GM03348 (cell line): ENCODE data around the gene C9orf50.
A peak's percentile ranks its signal among the peaks of the same experiment; 100 is the strongest.
"Not testable (repeated sequence)": the region's sequence is repeated elsewhere in the genome, so short reads cannot be mapped to it uniquely, and the experiment has no call there.

Experiments
- DNase-seq: peaks from one replicate; pipeline ENCODE4 v3.0.0; 2012; ENCODE audit warnings: low spot score

Gene C9orf50

DNA sequence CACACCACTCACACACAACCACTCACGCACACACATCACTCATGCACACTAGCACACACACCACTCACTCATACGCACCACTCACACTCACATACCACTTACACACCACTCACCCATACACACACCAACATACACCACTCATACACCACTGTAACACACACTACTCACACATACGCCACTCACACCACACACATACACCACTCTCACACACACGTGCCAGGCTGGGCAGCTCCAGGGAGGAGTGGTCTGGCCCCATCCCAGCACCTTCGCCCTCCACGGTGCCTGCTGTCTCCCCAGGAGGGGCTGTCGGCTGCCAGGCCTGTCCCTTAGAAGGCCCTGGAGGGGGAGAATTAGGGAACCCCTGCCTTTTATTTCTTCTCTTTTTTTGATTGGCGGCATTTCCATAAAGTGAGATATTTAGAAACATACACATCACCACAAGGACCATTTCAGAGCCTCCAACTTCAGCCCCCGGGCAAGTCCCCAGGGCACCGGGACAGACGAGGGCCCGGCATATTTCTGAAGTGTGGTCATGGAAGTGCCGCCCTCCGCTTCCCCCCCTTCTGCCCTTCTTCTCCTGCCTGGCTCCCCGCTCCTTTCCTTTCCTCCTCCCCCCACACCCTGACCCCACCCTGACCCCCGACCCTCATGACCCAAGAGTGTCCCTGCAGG lies 27.3 kb upstream of the C9orf50 start:
- no peak for DNase-seq

DNA sequence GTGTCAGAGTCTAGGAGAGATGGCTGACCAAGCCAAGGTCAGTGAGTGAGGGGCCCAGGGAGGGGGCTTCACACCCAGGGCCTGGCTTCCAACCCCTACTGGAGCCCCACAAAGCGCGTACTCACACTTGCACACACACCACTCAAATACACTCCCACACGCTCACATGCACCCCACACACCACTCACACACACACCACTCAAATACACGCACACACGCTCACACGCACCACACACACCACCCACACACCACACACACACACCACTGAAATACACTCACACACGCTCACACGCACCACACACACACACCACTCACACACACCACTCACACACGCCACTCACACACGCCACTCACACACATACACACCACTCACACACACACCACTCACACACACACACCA lies 26.7 kb upstream of the C9orf50 start:
- DNase-seq = no peak

DNA sequence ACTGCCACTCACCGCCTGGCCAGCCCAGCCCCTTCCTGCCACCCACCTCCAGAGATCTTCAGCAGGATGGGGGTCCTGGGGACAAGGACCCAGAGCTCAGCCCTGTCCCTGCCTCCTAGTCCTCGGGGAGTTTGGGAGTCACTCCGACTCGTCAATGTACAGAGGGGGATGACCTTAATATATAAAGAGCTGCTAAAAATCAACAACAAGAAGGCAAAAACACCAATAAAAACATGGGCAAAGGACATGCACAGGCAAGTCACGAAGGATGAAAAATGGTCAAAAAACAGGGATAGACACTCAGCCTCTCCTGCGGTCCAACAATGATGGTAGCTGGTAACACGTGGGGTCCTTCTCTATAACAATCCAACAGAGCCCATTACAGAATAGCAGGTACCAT lies 25.8 kb upstream of the C9orf50 start:
- DNase-seq = no peak

DNA sequence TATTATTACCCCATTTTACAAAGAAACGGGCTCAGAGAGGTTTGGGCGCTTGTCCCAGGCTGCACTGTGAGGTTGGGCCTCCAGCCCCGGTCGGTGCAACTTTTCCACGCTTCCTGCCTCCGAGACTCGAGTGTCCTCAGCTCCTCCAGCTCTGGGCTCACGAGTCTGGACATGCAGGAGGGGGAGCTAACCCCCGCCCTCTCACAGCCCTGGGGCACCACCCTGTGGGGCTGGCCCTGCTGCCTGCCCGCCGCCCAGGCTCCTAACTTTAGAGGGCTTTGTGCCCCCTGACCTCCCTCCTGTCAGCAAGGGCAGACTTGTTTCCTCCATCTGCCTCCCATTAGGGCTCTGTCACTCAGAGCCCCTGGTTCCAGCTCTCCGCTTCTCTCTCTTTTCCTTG lies 25.4 kb upstream of the C9orf50 start:
- DNase-seq = no peak

DNA sequence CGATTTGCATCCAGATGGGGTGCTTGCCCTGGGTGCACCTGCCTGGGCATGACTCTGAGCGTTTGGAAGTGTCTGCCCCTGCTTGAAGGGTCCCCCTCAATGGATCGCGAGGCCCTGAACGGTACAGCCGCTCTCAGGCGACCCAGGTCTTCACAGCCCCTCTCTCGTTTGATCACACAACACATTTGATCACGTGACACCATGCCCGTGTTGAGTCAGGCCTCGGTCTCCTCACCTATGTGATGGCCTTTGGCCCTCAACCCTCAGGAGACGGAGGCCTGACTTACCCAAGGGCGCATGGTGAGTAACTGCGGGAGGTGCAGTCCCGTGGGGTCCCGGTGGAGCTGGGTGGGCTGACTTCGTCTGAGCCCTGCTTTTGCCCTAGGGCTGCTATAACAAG lies 24.0 kb upstream of the C9orf50 start:
- DNase-seq = no peak

DNA sequence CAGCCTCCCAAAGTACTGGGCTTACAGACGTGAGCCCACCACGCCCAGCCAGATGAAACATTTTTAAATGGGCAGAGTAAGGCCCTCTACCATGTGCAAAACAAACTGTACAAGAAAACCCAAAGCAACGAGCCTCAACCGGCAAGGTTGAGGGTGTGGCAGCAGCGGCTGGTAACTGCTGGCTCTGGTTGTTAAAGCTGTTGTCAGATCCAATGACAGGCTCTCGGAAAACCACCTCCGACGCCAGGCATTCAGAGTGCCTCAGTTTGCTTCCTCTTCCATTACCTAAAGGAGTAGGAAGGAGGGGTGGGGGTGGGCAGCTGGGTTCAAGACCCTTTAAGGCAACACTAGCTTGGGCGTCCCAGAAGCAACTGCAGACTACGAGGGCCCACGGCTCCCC lies 23.5 kb upstream of the C9orf50 start:
- no peak for DNase-seq

DNA sequence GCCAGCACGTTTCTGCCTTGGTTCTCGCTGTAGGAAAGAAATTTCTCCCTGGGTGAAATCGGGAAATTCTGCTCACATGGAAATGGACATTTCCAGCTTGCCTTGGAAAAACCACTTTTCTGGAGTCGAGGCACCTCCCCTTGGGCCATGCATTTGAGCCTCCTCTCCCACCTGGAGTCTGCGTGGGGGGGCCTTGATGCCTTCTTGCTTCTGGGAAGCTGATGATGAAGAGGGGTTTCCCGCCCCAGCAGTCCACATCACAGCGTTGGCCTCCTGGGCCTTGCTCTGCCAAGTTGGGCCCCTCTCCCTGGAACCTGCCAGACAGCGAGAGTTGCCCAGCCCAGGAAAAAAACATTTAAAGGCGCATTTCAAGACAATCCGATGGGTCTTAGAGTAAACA lies 22.8 kb upstream of the C9orf50 start:
- no peak for DNase-seq

DNA sequence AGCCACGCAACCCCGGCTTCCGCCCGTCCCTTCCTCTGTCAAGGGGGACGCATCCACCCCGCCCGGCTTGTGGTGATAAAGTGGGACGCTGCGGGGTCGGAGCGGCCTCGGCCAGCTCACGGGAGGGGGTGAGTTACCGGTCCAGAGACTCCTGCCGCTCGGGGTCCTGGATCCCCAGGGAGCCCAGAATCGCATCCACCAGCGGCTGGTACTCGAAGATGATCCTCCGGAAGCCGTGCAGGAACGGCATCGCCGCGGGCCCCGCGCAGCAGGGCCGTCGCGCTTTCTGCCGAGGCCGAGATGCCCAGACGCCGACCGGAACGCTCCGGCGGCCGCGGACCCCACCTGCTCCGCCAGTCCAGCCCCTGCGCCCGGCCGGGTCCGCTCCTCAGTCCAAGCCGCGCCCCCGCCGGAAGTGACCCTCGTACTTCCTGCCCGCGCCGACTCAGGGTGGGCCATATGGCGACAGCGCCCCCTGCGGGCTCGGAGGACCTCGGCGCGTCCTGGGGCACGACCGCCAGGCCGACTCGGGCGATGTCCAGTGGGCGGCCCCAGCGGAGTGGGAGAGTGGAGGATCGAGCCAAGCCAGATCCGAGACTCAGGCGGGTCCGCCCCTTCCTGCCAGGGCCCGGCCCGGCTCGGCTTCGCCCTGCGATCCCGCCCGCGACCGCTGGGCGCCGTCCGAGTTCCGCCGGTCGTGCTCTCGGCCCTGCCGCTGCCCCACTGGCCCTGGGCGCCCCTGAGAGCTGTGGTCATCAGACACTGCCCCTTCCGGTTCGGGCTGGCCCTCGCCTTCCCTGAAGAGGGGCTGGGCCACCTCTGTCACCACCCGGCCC lies 21.1 kb upstream of the C9orf50 start, which contains the start of gene ASB6:
ASB6 (minus strand) TSS at position 402 of the 836 bp plus-strand sequence; CDS start at position 250, 152 bp downstream.
- peak; percentile 99 for DNase-seq

DNA sequence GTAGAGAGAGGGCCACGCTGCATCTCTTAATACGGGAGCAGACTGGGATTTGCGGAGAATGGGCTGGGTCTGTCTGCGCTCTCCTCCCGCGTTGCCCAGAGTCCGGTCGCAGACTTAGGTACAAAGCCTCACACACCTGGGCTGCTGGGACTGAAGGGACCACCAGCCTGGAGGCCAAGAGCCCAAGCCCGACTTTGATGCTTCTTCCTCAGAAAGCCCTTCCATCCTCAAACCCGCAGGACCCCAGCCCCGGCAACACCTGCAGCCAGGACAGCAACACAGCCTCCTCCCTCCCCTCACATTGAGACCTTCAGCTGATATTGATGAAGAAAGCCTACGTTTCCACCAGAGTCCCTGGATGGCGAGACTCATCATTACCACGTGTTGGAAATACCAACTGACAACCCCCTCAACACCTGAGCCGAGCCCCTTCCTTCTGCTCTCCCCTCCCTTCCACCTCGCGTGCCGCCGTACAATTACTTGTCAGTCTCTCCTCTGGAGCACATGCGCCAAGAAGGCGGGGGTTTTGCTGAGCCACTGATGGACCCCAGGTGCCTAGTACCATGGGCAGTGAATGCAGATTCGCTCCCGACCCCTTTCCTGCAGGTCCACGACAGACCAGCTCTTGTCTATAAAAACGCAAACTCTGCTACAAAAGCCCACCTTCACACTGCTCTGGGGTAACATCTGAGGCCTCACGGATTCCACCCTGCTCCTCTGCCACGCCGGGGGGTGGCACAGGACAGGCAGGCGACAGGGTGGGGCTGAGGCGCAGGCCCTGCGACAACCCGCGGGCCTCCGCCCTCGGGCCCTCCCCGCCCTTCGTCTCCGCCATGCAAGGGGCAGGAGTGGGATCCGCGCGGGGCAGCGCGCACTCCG lies 20.2 kb upstream of the C9orf50 start:
- no peak for DNase-seq

DNA sequence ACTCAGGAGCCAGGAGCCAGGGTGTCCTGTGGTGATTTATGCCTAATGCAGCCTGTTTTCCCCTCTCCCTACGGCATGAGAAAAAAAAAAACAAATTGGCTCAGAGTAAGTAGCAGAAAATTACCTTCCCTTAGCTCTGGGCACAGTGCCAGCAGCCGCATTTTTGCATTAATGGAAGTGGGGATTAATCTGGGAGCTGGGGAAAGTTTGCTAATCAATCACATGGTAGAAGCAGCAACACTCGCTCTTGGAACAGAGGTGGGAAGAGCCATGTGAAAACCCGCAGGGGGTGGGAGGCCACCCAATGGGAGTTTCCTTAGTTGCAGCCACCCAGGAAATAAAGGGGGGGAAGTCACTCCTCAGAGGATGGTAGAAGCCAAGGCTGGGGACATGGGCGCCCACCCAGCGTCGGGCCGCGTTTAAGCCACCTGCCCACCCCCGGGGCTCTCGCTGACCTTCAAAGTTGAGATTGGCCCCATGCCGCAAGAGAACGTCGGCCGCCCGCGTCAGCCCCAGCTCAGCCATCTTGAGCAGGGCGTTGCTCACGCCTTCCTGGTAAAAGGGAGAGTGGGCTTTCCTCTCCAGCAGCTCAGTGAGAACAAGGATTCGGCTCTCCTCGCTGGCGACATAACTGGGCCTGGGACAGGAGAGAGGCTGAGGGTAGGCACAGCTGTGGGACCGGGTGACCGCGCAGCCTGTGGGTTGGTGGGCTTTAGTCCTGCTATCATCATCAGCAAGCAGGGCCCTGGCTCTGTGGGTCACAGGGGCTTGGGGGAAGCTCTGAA lies 19.4 kb upstream of the C9orf50 start:
- no peak for DNase-seq

DNA sequence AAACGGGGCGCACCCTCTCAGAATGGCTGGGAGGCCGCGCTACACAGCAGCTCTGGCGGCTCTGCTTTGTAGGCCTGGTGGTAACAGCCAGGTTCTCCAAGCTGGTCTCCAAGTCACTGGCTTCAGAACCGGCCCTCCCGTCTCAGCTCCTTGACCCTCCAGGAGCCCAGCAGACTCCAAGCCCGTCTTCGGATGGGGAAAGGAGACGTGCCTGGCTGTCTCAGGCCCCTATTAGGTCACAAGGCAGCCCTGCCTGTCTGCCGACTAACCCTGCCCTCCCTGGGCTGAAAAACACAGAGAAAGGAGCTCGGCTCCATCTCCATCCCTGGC lies 18.8 kb upstream of the C9orf50 start:
- no peak for DNase-seq

DNA sequence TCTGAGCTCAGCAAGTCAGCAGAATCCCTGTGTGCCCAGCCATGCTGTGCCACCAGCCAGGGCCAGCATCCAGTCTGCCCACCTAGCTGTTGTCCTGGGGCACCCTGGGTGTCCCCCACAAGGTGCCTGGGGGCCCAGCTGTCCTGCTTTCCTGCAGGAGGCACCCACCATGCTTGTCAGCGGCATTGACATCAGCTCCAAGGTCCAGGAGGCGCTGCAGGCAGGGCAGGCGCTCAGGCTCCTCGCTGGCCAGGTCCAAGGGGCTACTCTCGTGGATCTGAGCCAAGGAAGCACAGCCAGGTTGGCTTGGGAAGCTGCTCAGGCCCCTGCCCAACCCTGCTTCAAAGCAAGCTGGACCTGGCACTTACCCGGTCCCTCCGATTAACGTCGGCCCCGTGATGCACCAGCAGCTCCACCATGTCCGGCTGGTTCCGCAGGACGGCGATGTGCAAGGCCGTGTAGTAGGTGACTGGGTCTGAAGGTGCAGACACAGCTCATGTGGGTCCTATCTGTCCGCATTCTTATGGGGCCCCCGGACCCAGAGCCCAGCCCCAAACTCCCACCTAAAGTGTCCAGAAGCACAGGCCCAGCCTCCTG lies 18.2 kb upstream of the C9orf50 start:
- no peak for DNase-seq

DNA sequence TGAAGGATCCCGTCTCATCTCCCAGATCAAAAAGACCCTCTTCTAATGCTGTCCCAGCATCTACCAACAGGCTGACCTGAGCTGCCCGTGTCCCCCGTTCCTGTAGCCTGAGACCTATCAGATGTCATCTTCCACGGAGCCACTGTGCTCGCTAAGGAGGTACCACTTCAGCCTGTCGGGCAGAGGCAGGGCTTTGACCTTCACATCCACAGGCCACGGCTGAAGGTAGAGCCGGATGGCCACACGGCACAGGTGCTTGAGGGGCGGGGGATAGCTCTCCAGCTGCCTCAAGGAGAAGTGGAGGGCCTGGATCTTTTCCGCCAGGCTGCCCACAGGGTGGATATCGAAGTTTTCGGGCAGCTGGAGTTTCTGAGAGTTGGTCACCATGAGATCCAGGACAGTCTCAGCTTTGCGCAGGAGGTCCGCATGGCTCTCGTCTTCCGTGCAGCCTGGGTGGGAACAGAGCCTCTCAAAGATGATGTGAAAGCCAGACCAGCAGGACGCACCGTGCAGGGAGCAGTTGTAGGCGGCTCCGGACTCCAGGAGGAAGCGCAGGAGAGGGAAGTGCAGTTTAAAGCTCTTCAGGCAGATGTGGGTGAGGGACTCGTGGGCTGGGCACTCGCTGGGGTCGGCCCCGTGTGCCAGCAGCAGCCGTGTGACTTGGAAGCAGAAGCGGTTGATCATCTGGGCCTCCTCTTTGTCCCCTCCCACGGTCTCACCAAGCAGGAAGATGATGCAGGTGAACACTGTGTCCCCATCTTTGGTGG lies 17.0 kb upstream of the C9orf50 start:
- no peak for DNase-seq

DNA sequence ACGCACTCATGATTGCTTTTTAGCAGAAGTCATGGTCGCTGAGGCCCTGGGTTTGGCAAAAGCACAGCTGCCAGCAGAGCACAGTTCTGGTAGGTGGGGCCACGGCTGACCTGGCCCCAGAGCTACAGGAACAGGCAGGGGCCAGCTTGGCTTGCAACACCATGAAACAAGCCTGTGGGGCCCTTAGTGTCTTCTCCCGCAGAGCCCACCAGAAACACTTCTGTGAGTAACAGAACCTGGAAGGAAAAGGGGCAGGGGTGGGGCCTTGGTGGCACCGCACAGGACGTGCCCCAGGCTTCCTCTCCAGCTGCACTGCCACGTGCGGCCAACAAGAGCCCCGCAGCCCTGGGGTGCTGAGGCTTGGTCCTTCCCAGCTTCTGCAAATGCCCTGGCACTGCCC lies 16.2 kb upstream of the C9orf50 start:
- no peak for DNase-seq

DNA sequence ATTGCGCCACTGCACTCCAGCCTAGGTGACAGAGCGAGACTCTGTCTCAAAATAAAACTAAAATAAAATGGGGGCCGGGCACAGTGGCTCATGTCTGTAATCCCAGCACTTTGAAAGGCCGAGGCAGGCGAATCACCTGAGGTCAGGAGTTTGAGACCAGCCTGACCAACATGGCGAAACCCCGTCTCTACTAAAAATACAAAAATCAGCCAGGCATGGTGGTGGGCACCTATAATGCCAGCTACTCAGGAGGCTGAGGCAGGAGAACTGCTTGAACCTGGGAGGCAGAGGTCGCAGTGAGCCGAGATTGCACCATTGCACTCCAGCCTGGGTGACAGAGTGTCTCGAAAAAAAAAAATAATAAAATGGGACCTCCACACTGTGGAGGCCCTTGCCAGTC lies 15.4 kb upstream of the C9orf50 start:
- not testable (repeated sequence) for DNase-seq

DNA sequence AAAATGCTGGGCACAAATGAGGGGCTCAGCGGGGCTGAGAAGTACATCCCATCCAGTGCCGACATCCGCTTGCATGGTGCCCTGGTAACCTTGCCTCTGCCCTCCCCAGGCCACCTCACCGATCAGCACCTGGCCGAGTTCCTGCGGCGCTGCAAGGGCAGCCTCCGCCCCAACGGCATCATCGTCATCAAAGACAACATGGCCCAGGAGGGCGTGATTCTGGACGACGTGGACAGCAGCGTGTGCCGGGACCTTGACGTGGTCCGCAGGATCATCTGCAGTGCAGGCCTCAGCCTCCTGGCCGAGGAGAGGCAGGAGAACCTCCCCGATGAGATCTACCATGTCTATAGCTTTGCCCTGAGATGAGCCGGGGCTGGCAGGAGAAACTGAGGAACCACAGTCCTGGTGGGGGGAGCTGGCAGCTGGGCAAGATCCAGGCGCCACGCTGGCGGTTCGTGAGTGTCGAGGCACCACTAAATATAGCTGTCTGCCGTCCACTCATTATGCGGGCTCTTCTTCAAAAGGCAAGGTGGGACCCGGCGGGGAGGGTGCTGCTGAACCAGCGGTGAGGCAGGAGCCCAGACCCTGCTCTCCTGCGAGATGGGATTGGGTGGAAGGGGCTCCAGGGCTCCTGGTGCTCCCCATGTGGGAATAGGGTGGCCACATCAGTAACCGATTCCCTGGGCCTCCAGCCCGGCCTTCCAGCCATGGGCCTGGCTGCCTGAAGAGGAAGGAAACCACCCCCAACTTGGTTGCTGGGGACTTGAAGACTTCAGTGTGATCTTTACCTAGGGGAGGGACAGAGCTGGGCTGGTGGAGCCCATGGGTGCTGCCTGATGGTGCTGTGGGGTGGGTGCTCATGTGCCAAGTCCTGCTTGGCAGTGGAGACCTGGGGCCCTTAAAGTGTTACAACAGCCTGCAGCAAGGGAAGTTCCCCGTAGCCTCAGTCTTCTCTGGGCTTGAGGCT lies 14.5 kb upstream of the C9orf50 start:
- DNase-seq = no peak

DNA sequence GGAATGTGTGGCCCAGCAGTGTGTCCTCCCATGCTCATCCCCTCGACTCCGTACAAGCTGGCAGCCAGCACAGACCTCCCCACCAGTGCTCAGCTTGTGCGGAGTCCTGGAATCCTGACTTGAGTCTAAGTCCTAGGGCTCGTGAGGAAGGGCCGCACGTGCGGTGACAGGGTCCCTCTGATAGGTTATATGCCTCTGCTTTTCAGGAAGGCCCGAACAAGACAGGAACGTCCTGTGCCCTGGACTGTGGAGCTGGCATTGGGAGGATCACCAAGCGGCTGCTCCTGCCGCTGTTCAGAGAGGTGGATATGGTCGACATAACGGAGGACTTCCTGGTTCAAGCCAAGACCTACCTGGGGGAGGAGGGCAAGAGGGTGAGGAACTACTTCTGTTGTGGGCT lies 12.9 kb upstream of the C9orf50 start:
- DNase-seq = no peak

DNA sequence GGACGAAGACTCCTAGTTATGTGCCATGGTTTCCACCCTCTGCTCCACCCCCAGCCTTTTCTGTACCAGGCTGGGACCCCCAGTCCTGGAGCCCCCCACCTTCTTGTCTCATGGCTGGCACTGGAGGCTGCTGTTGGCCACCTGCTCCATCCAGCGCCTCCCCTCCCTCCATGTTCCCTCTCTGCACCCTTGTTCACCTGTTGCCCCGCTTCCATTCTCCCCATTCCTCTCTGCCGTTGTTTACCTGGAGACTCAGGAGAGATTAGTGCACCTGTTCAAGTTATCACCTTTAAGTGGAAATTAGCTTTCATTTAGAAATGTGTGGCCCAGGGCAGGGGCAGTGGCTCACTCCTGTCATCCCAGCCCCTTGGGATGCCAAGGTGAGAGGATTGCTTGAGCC lies 12.3 kb upstream of the C9orf50 start:
- DNase-seq = no peak

DNA sequence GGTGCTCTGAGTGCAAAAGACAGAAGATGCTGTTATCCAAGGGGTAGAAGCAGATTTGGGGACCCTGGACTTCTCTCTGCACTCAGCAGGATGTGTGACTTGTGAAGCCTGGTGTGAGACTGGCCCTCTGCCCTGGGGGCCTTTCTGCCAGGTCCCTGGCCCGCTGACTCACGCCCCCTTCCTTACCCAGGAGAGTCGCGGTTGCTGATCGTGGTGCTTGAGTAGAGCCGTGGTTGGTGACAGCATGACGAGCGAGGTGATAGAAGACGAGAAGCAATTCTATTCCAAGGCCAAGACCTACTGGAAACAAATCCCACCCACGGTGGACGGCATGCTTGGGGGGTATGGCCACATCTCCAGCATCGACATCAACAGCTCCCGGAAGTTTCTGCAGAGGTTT lies 11.6 kb upstream of the C9orf50 start:
- no peak for DNase-seq
